IMR-90 (cell line): ENCODE measurements around the gene KIRREL2. TPM values are rescaled to one million over a fixed set of nuclear protein-coding genes. Genes with fewer than 3 reads are reported as not detected.

Experiments
- ATAC-seq: fragments of 200-7000 bp; cut with Tn5 transposase; 2 replicates; pipeline ENCODE4 v1.9.1; 2020; ENCODE audit warnings: low read depth, mild to moderate bottlenecking, moderate library complexity
- BruUV-seq: library from RNA; stranded (reverse); fragments of 400-500 nt; replicated peaks from 2 replicates; lab custom pipeline; 2021; lab: Mats Ljungman, UMichigan
- CTCF ChIA-PET: fragments of 300-600 bp; formaldehyde crosslinking; extraction: SDS; loops from one replicate; lab custom pipeline; 2021; ENCODE audit warnings: antibody characterized with exemption; lab: Yijun Ruan, JAX
- POLR2A ChIA-PET: fragments of 300-600 bp; sonication (Branson Sonifier 250); formaldehyde crosslinking; loops from one replicate; lab custom pipeline; 2022; ENCODE audit warnings: antibody characterized with exemption; ENCODE audit not compliant: unreplicated experiment; lab: Charles Lee
- DNase-seq: peaks from one replicate; pipeline ENCODE4 v3.0.0; 2013
- H2AFZ ChIP-seq: replicated peaks from 2 replicates; pipeline ENCODE3; 2013; ENCODE audit warnings: low read length, mild to moderate bottlenecking; ENCODE audit not compliant: poor library complexity
- H2AK5ac ChIP-seq: 2 replicates; pipeline ENCODE4 v1.6.1; 2013; ENCODE audit warnings: low read depth, low read length, inconsistent platforms
- H2AK9ac ChIP-seq: replicated peaks from 2 replicates; pipeline ENCODE3; 2013; ENCODE audit warnings: mild to moderate bottlenecking, low read depth, low read length, moderate library complexity; ENCODE audit not compliant: poor library complexity
- H2BK120ac ChIP-seq: 2 replicates; pipeline ENCODE4 v1.6.1; 2013; ENCODE audit warnings: low read depth, low read length, inconsistent platforms
- H2BK15ac ChIP-seq: 3 replicates; pipeline ENCODE4 v1.6.1; 2013; ENCODE audit warnings: low read depth, low read length, inconsistent platforms
- H2BK20ac ChIP-seq: 2 replicates; pipeline ENCODE4 v1.6.1; 2013; ENCODE audit warnings: low read depth, mild to moderate bottlenecking, inconsistent platforms, low read length, moderate library complexity
- H2BK5ac ChIP-seq: 2 replicates; pipeline ENCODE4 v1.6.1; 2013; ENCODE audit warnings: mild to moderate bottlenecking, low read depth, low read length, inconsistent platforms; ENCODE audit not compliant: poor library complexity, severe bottlenecking
- H3K14ac ChIP-seq: replicated peaks from 2 replicates; pipeline ENCODE4 v1.6.1; 2013; ENCODE audit warnings: low read depth, low read length, inconsistent platforms
- H3K18ac ChIP-seq: 2 replicates; pipeline ENCODE4 v1.6.1; 2013; ENCODE audit warnings: low read depth, low read length, control low read depth
- H3K23ac ChIP-seq: 2 replicates; pipeline ENCODE4 v1.6.1; 2013; ENCODE audit warnings: low read depth, low read length, inconsistent platforms
- H3K27ac ChIP-seq: 2 replicates; pipeline ENCODE4 v1.5.1; 2013; ENCODE audit warnings: mild to moderate bottlenecking, control low read depth, low read length; ENCODE audit not compliant: insufficient read depth
- H3K27me3 ChIP-seq: 2 replicates; pipeline ENCODE4 v1.6.1; 2013; ENCODE audit warnings: low read length; ENCODE audit not compliant: control insufficient read depth, insufficient read depth
- H3K36me3 ChIP-seq: 2 replicates; pipeline ENCODE4 v1.6.1; 2013; ENCODE audit warnings: low read length, mixed read lengths; ENCODE audit not compliant: control insufficient read depth, insufficient read depth
- H3K4ac ChIP-seq: 2 replicates; pipeline ENCODE4 v1.6.1; 2013; ENCODE audit warnings: low read depth, low read length, inconsistent platforms
- H3K4me1 ChIP-seq: 2 replicates; pipeline ENCODE4 v1.6.1; 2013; ENCODE audit warnings: low read length, mixed read lengths; ENCODE audit not compliant: control insufficient read depth, insufficient read depth
- H3K4me2 ChIP-seq: 2 replicates; pipeline ENCODE4 v1.6.1; 2013; ENCODE audit warnings: low read depth, mild to moderate bottlenecking, control low read depth, low read length, moderate library complexity
- H3K4me3 ChIP-seq: 2 replicates; pipeline ENCODE4 v1.5.1; 2013; ENCODE audit warnings: low read depth, mild to moderate bottlenecking, control low read depth, low read length, moderate library complexity; ENCODE audit not compliant: insufficient read depth
- H3K56ac ChIP-seq: 2 replicates; pipeline ENCODE4 v1.6.1; 2013; ENCODE audit warnings: low read length, inconsistent platforms; ENCODE audit not compliant: insufficient read depth; ENCODE audit errors: extremely low read depth
- H3K79me1 ChIP-seq, 2 experiments: 2 replicates each; pipeline ENCODE4 v1.6.1; 2013; ENCODE audit warnings: low read length in 2 of 2, inconsistent platforms in 1 of 2, low read depth in 1 of 2
- H3K9ac ChIP-seq: 2 replicates; pipeline ENCODE4 v1.6.1; 2013; ENCODE audit warnings: low read depth, low read length, control low read depth
- H3K9me1 ChIP-seq: 2 replicates; pipeline ENCODE4 v1.6.1; 2013; ENCODE audit warnings: low read length, inconsistent platforms; ENCODE audit not compliant: insufficient read depth
- H3K9me3 ChIP-seq: 2 replicates; pipeline ENCODE4 v1.6.1; 2013; ENCODE audit warnings: low read length; ENCODE audit not compliant: control insufficient read depth, insufficient read depth
- H4K20me1 ChIP-seq: 2 replicates; pipeline ENCODE4 v1.6.1; 2013; ENCODE audit warnings: low read length, inconsistent platforms; ENCODE audit not compliant: insufficient read depth
- H4K5ac ChIP-seq: 2 replicates; pipeline ENCODE4 v1.6.1; 2013; ENCODE audit warnings: mild to moderate bottlenecking, low read depth, low read length, control low read depth
- H4K8ac ChIP-seq, 2 experiments: 2 replicates each; pipeline ENCODE4 v1.6.1; 2013; ENCODE audit warnings: low read depth in 2 of 2, low read length in 2 of 2, control low read depth in 1 of 2, inconsistent platforms in 1 of 2
- H4K91ac ChIP-seq: 2 replicates; pipeline ENCODE4 v1.6.1; 2013; ENCODE audit warnings: low read depth, low read length, inconsistent platforms; ENCODE audit not compliant: insufficient read depth
- MAFK ChIP-seq: IDR thresholded peaks from 2 replicates; pipeline ENCODE4 v1.6.1; 2012; ENCODE audit warnings: low read depth, low read length, improper control_type of control experiment
- NFE2L2 ChIP-seq: fragments of 150-350 bp; IDR thresholded peaks from 2 replicates; pipeline ENCODE4 v1.6.1; 2016; ENCODE audit warnings: low read depth, mild to moderate bottlenecking, low read length
- WGBS, 2 experiments: methylation state at CpG; one replicate each; pipeline versions ENCODE4 v1.1.5 to v1.1.7; 2013; ENCODE audit warnings: missing lambda C conversion rate in 2 of 2; ENCODE audit not compliant: insufficient read length in 1 of 2; ENCODE audit errors: extremely low coverage in 2 of 2; 5-methylcytosine and 5-hydroxymethylcytosine counted together
- dilution Hi-C: fragments of 300-500 bp; cut with HindIII; formaldehyde crosslinking; loops from one replicate; pipeline ENCODE4 v1.14.3; 2018; ENCODE audit warnings: low sequenced_read_pairs; ENCODE audit not compliant: unreplicated experiment
- in situ Hi-C: fragments of 300-500 bp; cut with MboI; formaldehyde crosslinking; loops from 3 replicates; pipeline ENCODE4 v1.14.3; 2019; ENCODE audit warnings: low sequenced_read_pairs, inconsistent platforms, mixed read lengths
- intact Hi-C: fragments of 100-400 bp; cut with micrococcal nuclease; formaldehyde crosslinking; loops from 2 replicates; pipeline ENCODE4 v1.10.0; 2022
- polyA plus RNA-seq, 3 experiments: library from polyadenylated mRNA; depleted of rRNA; stranded (reverse); fragments of >200 nt; gene quantifications; 2 replicates each; pipeline ENCODE4 v1.2.3, GENCODE V29; 2012; ENCODE audit warnings: low replicate concordance in 1 of 3
- total RNA-seq: library from RNA; depleted of rRNA; stranded (reverse); fragments of >200 nt; gene quantifications from 2 replicates; pipeline ENCODE4 v1.2.3, GENCODE V29; 2012

The KIRREL2 gene
- total and polyA plus RNA-seq, 2 of the 4 experiments (the other 2 are of a cell fraction) = not detected

DNA sequence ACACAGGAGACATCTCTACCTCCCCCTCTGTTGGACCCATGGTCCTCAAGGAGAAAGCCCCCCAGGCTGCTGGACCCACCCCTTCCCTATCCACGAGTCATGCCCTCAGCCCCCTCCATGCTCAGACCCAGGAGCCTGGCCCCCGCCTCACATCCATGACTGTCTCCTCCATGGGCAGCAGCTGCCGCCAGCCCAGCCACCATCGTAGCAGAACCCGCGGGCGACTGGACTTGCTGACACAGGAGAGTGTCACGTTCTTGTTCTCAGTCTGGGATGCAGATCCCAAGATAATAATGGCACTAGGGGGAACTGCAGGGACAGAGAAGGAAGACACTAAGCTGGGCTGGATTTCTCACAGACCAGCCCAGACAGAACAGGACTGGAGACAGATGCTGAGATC is 8.2 kb upstream of the KIRREL2 start:
- Histone ChIP-seq H3K4ac (no peak overlapping the region), H2AK5ac (no peak overlapping the region), H3K4me1 (peaks cover 4% of the 10 kb centered on the region; the same call in 1 of the 2 replicates), H3K4me3 (no peak overlapping the region), H4K5ac (no peak overlapping the region), H3K9me3 (peaks cover 7% of the 10 kb centered on the region; the same call in 1 of the 2 replicates), H3K27ac (no peak overlapping the region), H2AFZ (no peak overlapping the region), H2BK5ac (no peak overlapping the region), H4K8ac (no peak overlapping the region), H3K4me2 (no peak overlapping the region), H4K20me1 (no peaks in the 10 kb centered on the region), H4K91ac (no peak overlapping the region), H3K79me1 (no peaks in the 10 kb centered on the region), H2BK20ac (no peak overlapping the region), H3K9ac (no peak overlapping the region), H2BK15ac (no peak overlapping the region), H2AK9ac (no peak overlapping the region), H2BK120ac (no peak overlapping the region), H3K27me3 (peaks cover 77% of the 10 kb centered on the region), H3K14ac (no peak overlapping the region), H3K18ac (no peak overlapping the region), H3K9me1 (no peaks in the 10 kb centered on the region), H3K36me3 (no peaks in the 10 kb centered on the region), H3K23ac (no peak overlapping the region), H3K56ac (no peak overlapping the region)
- intact Hi-C loops (no loop called here), in situ Hi-C loops (no loop called here), dilution Hi-C loops (no loop called here)
- DNase-seq (no peak), ATAC-seq (no peak)
- ChIA-PET POLR2A (no interaction called here), CTCF (no interaction called here)
- no CpG with 5 or more reads among the region's 8 CpGs for WGBS, 2 experiments
- BruUV-seq = no TSS peak
- TF ChIP-seq MAFK = no peak
- no peak for TF ChIP-seq NFE2L2
